HCT116 (cell line): ENCODE data around the gene LIPA. TPM values are rescaled to one million over a fixed set of nuclear protein-coding genes. Genes with fewer than 3 reads are reported as not detected.

Experiments used
- ATAC-seq: fragments of 200-7000 bp; cut with Tn5 transposase; 2 replicates; pipeline ENCODE4 v1.9.1; 2020; ENCODE audit warnings: mild to moderate bottlenecking, moderate library complexity
- BruUV-seq: library from RNA; stranded (reverse); fragments of 400-500 nt; replicated peaks from 2 replicates; lab custom pipeline; 2021; lab: Mats Ljungman, UMichigan
- CTCF ChIA-PET: fragments of 300-600 bp; sonication (Branson Sonifier 250); formaldehyde crosslinking; loops from one replicate; lab custom pipeline; 2021; ENCODE audit warnings: antibody characterized with exemption; lab: Charles Lee
- POLR2A ChIA-PET: fragments of 300-600, 350-600 bp; sonication (Branson Sonifier 250); formaldehyde crosslinking; loops from one replicate; lab custom pipeline; 2021; ENCODE audit warnings: antibody characterized with exemption; lab: Charles Lee
- RAD21 ChIA-PET, 2 experiments: fragments of 300-600 bp; sonication (Branson Sonifier 250); formaldehyde crosslinking; loops; one replicate each; lab custom pipeline; 2023; ENCODE audit warnings: low total read pairs in 2 of 2; ENCODE audit not compliant: uncharacterized antibody in 2 of 2, unreplicated experiment in 2 of 2, low non-redundant PET in 1 of 2; lab: Charles Lee
- DNase-seq: peaks from one replicate; pipeline ENCODE4 v3.0.0-alpha.2; 2010; ENCODE audit warnings: low read depth, low spot score
- H2AFZ ChIP-seq: fragments of 200-600 bp; shearing (Covaris generic), sonication (generic); 2 replicates; pipeline ENCODE4 v1.6.1; 2017; ENCODE audit warnings: low read depth, mixed run types, mixed read lengths, antibody characterized with exemption, low read length; ENCODE audit not compliant: poor library complexity, severe bottlenecking
- H3K27ac ChIP-seq: 2 replicates; pipeline ENCODE4 v1.5.1; 2012; ENCODE audit warnings: low read depth, low read length
- H3K27me3 ChIP-seq: fragments of 200-600 bp; sonication (generic); 2 replicates; pipeline ENCODE4 v1.6.1; 2016; ENCODE audit warnings: mixed run types, low read length, mixed read lengths; ENCODE audit not compliant: insufficient read depth
- H3K36me3 ChIP-seq, 2 experiments: fragments of 200-500 bp in 1 of 2; fragments of 200-600 bp in 1 of 2; sonication (Bioruptor generic) in 1 of 2; sonication (generic) in 1 of 2; 2 replicates each; pipeline versions ENCODE4 v1.5.1 to v1.6.1; 2014 to 2016; ENCODE audit warnings: low read length in 2 of 2, inconsistent platforms in 1 of 2, mixed read lengths in 1 of 2, mixed run types in 1 of 2; ENCODE audit not compliant: insufficient read depth in 2 of 2, control insufficient read depth in 1 of 2
- H3K4me1 ChIP-seq, 2 experiments: fragments of 200-600 bp in 1 of 2; sonication (generic) in 1 of 2; 2 replicates each; pipeline versions ENCODE4 v1.5.1 to v1.6.1; 2012 to 2017; ENCODE audit warnings: low read length in 2 of 2, inconsistent platforms in 1 of 2, mild to moderate bottlenecking in 1 of 2, mixed read lengths in 1 of 2, mixed run types in 1 of 2, moderate library complexity in 1 of 2; ENCODE audit not compliant: insufficient read depth in 2 of 2, control insufficient read depth in 1 of 2
- H3K4me2 ChIP-seq: fragments of 200-600 bp; sonication (generic); 2 replicates; pipeline ENCODE4 v1.6.1; 2017; ENCODE audit warnings: mixed run types, low read length, mixed read lengths
- H3K4me3 ChIP-seq, 2 experiments: fragments of 200-600 bp in 1 of 2; sonication (generic) in 1 of 2; replicated peaks in 1 of 2; 2 replicates each; pipeline ENCODE4 v1.5.1; 2011 to 2016; ENCODE audit warnings: low read length in 2 of 2, control low read depth in 1 of 2, low read depth in 1 of 2, mild to moderate bottlenecking in 1 of 2, mixed read lengths in 1 of 2, mixed run types in 1 of 2
- H3K79me2 ChIP-seq: fragments of 200-600 bp; sonication (generic); 2 replicates; pipeline ENCODE4 v1.6.1; 2017; ENCODE audit warnings: mild to moderate bottlenecking, mixed run types, low read length, moderate library complexity, mixed read lengths; ENCODE audit not compliant: insufficient read depth
- H3K9ac ChIP-seq: fragments of 200-600 bp; sonication (generic); 2 replicates; pipeline ENCODE4 v1.6.1; 2016; ENCODE audit warnings: low read length, mixed read lengths
- H3K9me2 ChIP-seq: fragments of 200-600 bp; sonication (generic), shearing (Covaris generic); 2 replicates; pipeline ENCODE4 v1.6.1; 2017; ENCODE audit warnings: mixed run types, mild to moderate bottlenecking, moderate library complexity; ENCODE audit not compliant: insufficient read depth
- H3K9me3 ChIP-seq, 2 experiments: fragments of 200-500 bp in 1 of 2; fragments of 200-600 bp in 1 of 2; sonication (Bioruptor generic) in 1 of 2; sonication (generic) in 1 of 2; 2 replicates each; pipeline ENCODE4 v1.6.1; 2014 to 2017; ENCODE audit warnings: low read length in 2 of 2, mixed read lengths in 2 of 2, inconsistent platforms in 1 of 2, low read depth in 1 of 2, mild to moderate bottlenecking in 1 of 2, mixed run types in 1 of 2, moderate library complexity in 1 of 2; ENCODE audit not compliant: control insufficient read depth in 1 of 2, insufficient read depth in 1 of 2
- H4K20me1 ChIP-seq: fragments of 200-600 bp; sonication (generic), shearing (Covaris generic); 2 replicates; pipeline ENCODE4 v1.6.1; 2017; ENCODE audit warnings: mixed run types, mild to moderate bottlenecking, moderate library complexity; ENCODE audit not compliant: insufficient read depth
- ATF3 ChIP-seq: IDR thresholded peaks from 2 replicates; pipeline ENCODE4 v1.6.1; 2012
- CTCF ChIP-seq, 3 experiments: fragments of 200-600 bp in 1 of 3; sonication (generic) in 1 of 3; IDR thresholded peaks in 2 of 3; conservative IDR thresholded peaks in 1 of 3; 2 replicates each; pipeline ENCODE4 v1.5.1; 2012 to 2017; ENCODE audit warnings: low read depth in 2 of 3, low read length in 2 of 3, antibody characterized with exemption in 1 of 3, borderline replicate concordance in 1 of 3, control low read depth in 1 of 3, mild to moderate bottlenecking in 1 of 3, mixed read lengths in 1 of 3, mixed run types in 1 of 3, moderate library complexity in 1 of 3; ENCODE audit not compliant: insufficient read depth in 1 of 3
- EGR1 ChIP-seq: IDR thresholded peaks from 2 replicates; pipeline ENCODE4 v1.6.1; 2012; ENCODE audit warnings: low read depth
- FOSL1 ChIP-seq: IDR thresholded peaks from 2 replicates; pipeline ENCODE4 v1.6.1; 2012; ENCODE audit warnings: low read depth
- JUND ChIP-seq: IDR thresholded peaks from 2 replicates; pipeline ENCODE4 v1.6.1; 2012
- REST ChIP-seq: IDR thresholded peaks from 2 replicates; pipeline ENCODE4 v1.6.1; 2012; ENCODE audit warnings: low read depth
- SRF ChIP-seq: IDR thresholded peaks from 2 replicates; pipeline ENCODE4 v1.6.1; 2012; ENCODE audit warnings: low read depth
- YY1 ChIP-seq: IDR thresholded peaks from 2 replicates; pipeline ENCODE4 v1.6.1; 2011; ENCODE audit warnings: low read length, low read depth, moderate library complexity, mild to moderate bottlenecking; ENCODE audit not compliant: insufficient replicate concordance; ENCODE audit errors: extremely low read depth
- ZFX ChIP-seq: fragments of 450-650 bp; IDR thresholded peaks from 2 replicates; pipeline ENCODE4 v1.6.1; 2017
- intact Hi-C: fragments of 100-400 bp; cut with micrococcal nuclease; formaldehyde crosslinking; loops from 2 replicates; pipeline ENCODE4 v1.10.0; 2022
- total RNA-seq: library from RNA; stranded (reverse); gene quantifications from one replicate; pipeline ENCODE4 v1.2.1, GENCODE V29; 2021; ENCODE audit not compliant: unreplicated experiment
- TF ChIP-seq, protein P1 (sequence below): IDR thresholded peaks from 2 replicates; pipeline ENCODE4 v1.6.1; 2012
- TF ChIP-seq, protein P2 (sequence below): IDR thresholded peaks from 2 replicates; pipeline ENCODE4 v1.6.1; 2011; ENCODE audit warnings: mild to moderate bottlenecking, low read length, moderate library complexity; ENCODE audit not compliant: insufficient replicate concordance; ENCODE audit errors: extremely low read depth

The LIPA gene
- total RNA-seq, 1 experiment from 2014 or later = 27.1 TPM

GRCh38 chr10:89185658-89186057 is 65.9 kb downstream of the LIPA start:
- H3K9me2 ChIP-seq = no peaks in the 10 kb centered on the region
- H4K20me1 ChIP-seq = no peaks in the 10 kb centered on the region
- H3K36me3 ChIP-seq = no peaks in the 10 kb centered on the region
- ChIA-PET RAD21 (no interaction called here), POLR2A (no interaction called here), CTCF (no interaction called here)
- no peak overlapping the region for H3K4me3 ChIP-seq
- no TSS peak for BruUV-seq
- ATAC-seq (no peak), DNase-seq (no peak)
- no peak overlapping the region for H3K4me2 ChIP-seq
- H3K79me2 ChIP-seq = no peaks in the 10 kb centered on the region
- H3K27ac ChIP-seq = no peak overlapping the region
- no peaks in the 10 kb centered on the region for H3K27me3 ChIP-seq
- H2AFZ ChIP-seq = no peak overlapping the region
- no peaks in the 10 kb centered on the region for H3K4me1 ChIP-seq
- intact Hi-C loops = no loop called here
- TF ChIP-seq, protein P1, sequence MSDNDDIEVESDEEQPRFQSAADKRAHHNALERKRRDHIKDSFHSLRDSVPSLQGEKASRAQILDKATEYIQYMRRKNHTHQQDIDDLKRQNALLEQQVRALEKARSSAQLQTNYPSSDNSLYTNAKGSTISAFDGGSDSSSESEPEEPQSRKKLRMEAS = no peak
- TF ChIP-seq ZFX (no peak), REST (no peak), CTCF (IDR thresholded peaks at IDR 0.05 in 2 of 3, conservative IDR thresholded peaks at IDR 0.05 in 1 of 3; ENCODE audit: borderline replicate concordance in 1 of 3, insufficient read depth in 1 of 3, low read depth in 2 of 3, low read length in 2 of 3) (no peak), EGR1 (no peak), FOSL1 (no peak), YY1 (no peak), SRF (no peak), JUND (no peak), ATF3 (no peak)
- TF ChIP-seq, protein P2, sequence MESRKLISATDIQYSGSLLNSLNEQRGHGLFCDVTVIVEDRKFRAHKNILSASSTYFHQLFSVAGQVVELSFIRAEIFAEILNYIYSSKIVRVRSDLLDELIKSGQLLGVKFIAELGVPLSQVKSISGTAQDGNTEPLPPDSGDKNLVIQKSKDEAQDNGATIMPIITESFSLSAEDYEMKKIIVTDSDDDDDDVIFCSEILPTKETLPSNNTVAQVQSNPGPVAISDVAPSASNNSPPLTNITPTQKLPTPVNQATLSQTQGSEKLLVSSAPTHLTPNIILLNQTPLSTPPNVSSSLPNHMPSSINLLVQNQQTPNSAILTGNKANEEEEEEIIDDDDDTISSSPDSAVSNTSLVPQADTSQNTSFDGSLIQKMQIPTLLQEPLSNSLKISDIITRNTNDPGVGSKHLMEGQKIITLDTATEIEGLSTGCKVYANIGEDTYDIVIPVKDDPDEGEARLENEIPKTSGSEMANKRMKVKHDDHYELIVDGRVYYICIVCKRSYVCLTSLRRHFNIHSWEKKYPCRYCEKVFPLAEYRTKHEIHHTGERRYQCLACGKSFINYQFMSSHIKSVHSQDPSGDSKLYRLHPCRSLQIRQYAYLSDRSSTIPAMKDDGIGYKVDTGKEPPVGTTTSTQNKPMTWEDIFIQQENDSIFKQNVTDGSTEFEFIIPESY = no peak
- no peak overlapping the region for H3K9ac ChIP-seq
- no peaks in the 10 kb centered on the region for H3K9me3 ChIP-seq
